ENCODE results near the gene CERT1.

- TF ChIP-seq, protein P1, sequence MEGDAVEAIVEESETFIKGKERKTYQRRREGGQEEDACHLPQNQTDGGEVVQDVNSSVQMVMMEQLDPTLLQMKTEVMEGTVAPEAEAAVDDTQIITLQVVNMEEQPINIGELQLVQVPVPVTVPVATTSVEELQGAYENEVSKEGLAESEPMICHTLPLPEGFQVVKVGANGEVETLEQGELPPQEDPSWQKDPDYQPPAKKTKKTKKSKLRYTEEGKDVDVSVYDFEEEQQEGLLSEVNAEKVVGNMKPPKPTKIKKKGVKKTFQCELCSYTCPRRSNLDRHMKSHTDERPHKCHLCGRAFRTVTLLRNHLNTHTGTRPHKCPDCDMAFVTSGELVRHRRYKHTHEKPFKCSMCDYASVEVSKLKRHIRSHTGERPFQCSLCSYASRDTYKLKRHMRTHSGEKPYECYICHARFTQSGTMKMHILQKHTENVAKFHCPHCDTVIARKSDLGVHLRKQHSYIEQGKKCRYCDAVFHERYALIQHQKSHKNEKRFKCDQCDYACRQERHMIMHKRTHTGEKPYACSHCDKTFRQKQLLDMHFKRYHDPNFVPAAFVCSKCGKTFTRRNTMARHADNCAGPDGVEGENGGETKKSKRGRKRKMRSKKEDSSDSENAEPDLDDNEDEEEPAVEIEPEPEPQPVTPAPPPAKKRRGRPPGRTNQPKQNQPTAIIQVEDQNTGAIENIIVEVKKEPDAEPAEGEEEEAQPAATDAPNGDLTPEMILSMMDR (IDR thresholded peaks at IDR 0.05), result no peak
- no peak for TF ChIP-seq POLR2A (IDR thresholded peaks at IDR 0.05)
Measured at GRCh38 chr5:75469017-75469416, 42.4 kb downstream of the CERT1 start.
